Vagina (tissue), 2 donors: ENCODE data around the gene CD86. TPM values are rescaled to one million over a fixed set of nuclear protein-coding genes. Genes with fewer than 3 reads are reported as not detected.

ENCODE experiments used
- DNase-seq, 2 donors: peaks; one replicate each; pipeline ENCODE4 v3.0.0-alpha.2; 2017; ENCODE audit errors: extremely low spot score in 2 of 2
- H3K27ac ChIP-seq: fragments of 200-600 bp; sonication (generic); one replicate; pipeline ENCODE4 v1.5.1; 2019
- H3K27me3 ChIP-seq: fragments of 200-600 bp; sonication (generic); one replicate; pipeline ENCODE4 v1.5.1; 2019
- H3K36me3 ChIP-seq, 2 donors: fragments of 200-600 bp; sonication (generic); one replicate each; pipeline ENCODE4 v1.5.1; 2017 to 2019
- H3K4me1 ChIP-seq: fragments of 200-600 bp; sonication (generic); one replicate; pipeline ENCODE4 v1.5.1; 2019
- H3K4me3 ChIP-seq, 2 donors: fragments of 200-600 bp; sonication (generic); 1 replicate in 1 of 2; 2 replicates in 1 of 2; pipeline ENCODE4 v1.5.1; 2016 to 2019
- H3K9me3 ChIP-seq: fragments of 200-600 bp; sonication (generic); one replicate; pipeline ENCODE4 v1.5.1; 2019
- POLR2A ChIP-seq, 2 donors: fragments of 450-650 bp; IDR thresholded peaks; one replicate each; pipeline ENCODE4 v1.6.1; 2017; ENCODE audit warnings: antibody characterized with exemption in 2 of 2, mild to moderate bottlenecking in 2 of 2, moderate library complexity in 2 of 2
- POLR2AphosphoS5 ChIP-seq, 2 donors: sonication (generic); formaldehyde crosslinking; IDR thresholded peaks; one replicate each; pipeline ENCODE4 v1.9.0; 2017; ENCODE audit warnings: antibody characterized with exemption in 2 of 2, mild to moderate bottlenecking in 2 of 2, low read depth in 1 of 2; ENCODE audit not compliant: insufficient read depth in 1 of 2
- intact Hi-C: fragments of 100-400 bp; cut with DNase I; formaldehyde crosslinking; loops from one replicate; pipeline ENCODE4 v1.15.1; 2023
- total RNA-seq: library from RNA; depleted of rRNA; stranded (reverse); fragments of >200 nt; gene quantifications from one replicate; pipeline ENCODE4 v1.2.3, GENCODE V29; 2016
- TF ChIP-seq, protein P1 (sequence below), 3 experiments: fragments of 450-650 bp in 2 of 3; fragments of 200-600 bp in 1 of 3; sonication (generic) in 1 of 3; IDR thresholded peaks; one replicate each; pipeline ENCODE4 v1.5.1; 2017 to 2019; ENCODE audit warnings: antibody characterized with exemption in 3 of 3, mild to moderate bottlenecking in 2 of 3, moderate library complexity in 2 of 3

CD86 gene
- total RNA-seq, 1 donor from 2014 or later = 0.98 TPM

DNA sequence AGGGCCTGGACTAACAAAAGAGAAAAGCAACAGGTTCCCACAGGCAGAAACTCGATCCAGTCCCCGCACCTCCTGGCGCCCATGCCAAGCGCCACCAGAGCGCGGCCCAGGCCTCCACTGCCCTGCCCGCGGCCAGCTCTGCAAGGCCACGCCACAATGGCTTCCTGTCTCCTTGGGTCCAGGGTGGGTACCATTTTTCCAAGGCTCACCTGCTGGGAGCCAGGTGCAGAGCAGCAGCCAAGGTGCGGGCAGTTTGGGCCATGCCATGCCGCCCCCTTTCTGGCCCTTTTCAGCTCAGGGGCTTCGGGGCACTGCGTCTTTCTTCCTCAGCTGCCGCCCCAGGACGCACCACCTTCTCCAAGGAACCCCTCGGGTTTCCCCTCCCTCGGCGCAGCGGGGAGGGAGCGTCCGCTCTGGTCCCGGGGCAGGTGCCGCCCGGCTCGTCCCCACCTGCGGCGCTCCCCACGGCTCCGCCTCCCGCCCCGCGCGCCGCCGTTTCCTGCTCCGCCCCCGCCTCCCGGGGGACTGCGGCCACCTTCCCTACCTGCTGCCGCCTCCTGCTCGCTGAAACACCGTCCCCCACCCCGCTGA lies 33.3 kb upstream of the CD86 start, which contains the start of gene ILDR1:
TSS of gene ILDR1 (minus strand) at position 437 of the 591 bp plus-strand sequence. CDS start at position 267, 170 bp downstream.
- DNase-seq = no peak
- TF ChIP-seq, protein P1, sequence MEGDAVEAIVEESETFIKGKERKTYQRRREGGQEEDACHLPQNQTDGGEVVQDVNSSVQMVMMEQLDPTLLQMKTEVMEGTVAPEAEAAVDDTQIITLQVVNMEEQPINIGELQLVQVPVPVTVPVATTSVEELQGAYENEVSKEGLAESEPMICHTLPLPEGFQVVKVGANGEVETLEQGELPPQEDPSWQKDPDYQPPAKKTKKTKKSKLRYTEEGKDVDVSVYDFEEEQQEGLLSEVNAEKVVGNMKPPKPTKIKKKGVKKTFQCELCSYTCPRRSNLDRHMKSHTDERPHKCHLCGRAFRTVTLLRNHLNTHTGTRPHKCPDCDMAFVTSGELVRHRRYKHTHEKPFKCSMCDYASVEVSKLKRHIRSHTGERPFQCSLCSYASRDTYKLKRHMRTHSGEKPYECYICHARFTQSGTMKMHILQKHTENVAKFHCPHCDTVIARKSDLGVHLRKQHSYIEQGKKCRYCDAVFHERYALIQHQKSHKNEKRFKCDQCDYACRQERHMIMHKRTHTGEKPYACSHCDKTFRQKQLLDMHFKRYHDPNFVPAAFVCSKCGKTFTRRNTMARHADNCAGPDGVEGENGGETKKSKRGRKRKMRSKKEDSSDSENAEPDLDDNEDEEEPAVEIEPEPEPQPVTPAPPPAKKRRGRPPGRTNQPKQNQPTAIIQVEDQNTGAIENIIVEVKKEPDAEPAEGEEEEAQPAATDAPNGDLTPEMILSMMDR (IDR thresholded peaks at IDR 0.05) = no peak
- TF ChIP-seq POLR2AphosphoS5 (IDR thresholded peaks at IDR 0.05; ENCODE audit: insufficient read depth in 1 of 2, low read depth in 1 of 2) (no peak), POLR2A (IDR thresholded peaks at IDR 0.05) (no peak)

DNA sequence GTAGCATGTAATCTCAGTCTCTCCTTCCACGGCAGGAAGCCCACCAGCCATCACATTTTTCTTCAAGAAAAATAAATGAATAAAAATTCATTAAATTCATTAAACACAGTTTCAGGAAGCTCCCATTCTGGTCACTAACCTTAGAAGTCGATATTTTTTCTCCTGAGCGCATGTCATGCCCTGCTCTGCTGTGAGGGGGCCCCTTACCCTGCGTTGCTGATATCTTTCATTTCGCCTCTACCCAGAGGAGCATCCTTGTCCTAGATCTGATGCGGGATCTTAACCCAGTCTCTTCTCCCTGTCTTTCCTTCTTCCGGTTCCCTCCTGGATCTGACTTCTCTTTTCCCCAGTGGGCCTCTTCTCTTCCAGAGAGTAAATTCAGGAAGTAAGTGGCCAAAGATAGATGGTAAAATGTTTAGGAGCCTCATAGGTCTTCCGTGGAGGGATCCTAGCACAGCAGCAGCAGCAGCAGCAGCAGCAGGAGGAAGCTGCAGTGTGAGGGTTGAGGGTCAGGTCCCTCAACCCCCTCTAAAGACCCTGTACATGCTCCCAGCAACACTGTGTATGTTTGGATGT lies 31.7 kb upstream of the CD86 start:
- no peaks in the 10 kb centered on the region for H3K27me3 ChIP-seq
- intact Hi-C loops = no loop called here
- TF ChIP-seq POLR2AphosphoS5 (IDR thresholded peaks at IDR 0.05; ENCODE audit: insufficient read depth in 1 of 2, low read depth in 1 of 2) (no peak), POLR2A (IDR thresholded peaks at IDR 0.05) (no peak)
- TF ChIP-seq, protein P1 (IDR thresholded peaks at IDR 0.05) = no peak

More for the DNA sequence above, 33.3 kb upstream of the CD86 start, which contains the start of gene ILDR1:
- Histone ChIP-seq H3K27ac (no peak within 1 kb of the TSS), H3K36me3 (no peaks in the 10 kb centered on the region), H3K27me3 (no peaks in the 10 kb centered on the region), H3K4me3 (peak within 1 kb of the TSS in 1 of 2 donors; percentile 36), H3K9me3 (no peaks in the 10 kb centered on the region), H3K4me1 (peaks cover 4% of the 10 kb centered on the region)
- intact Hi-C loops = no loop called here

DNA sequence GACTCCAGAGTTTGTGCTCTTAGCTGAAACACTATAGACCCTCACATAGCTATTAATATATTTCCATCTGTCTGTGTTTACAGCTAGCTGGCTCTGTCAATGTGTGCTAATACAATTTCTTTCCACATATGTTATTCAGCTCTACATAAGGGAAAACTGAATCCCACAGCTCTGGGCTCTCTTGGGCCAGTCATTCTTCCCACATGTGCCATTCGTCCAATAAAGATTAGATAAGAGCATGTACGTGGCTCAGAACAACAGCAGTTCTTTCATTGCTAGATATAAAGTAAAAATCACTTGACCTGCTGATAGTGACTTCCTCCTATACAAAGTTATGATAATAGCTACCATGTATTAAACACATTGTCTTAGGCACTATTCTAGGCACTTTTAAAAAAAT lies 30.4 kb upstream of the CD86 start:
- intact Hi-C loops = no loop called here
- Histone ChIP-seq H3K4me3 (no peak overlapping the region), H3K4me1 (peaks cover 4% of the 10 kb centered on the region), H3K27me3 (no peaks in the 10 kb centered on the region), H3K9me3 (no peaks in the 10 kb centered on the region), H3K27ac (no peak overlapping the region), H3K36me3 (no peaks in the 10 kb centered on the region)
- no peak for DNase-seq
- TF ChIP-seq, protein P1 (IDR thresholded peaks at IDR 0.05) = no peak
- TF ChIP-seq POLR2AphosphoS5 (IDR thresholded peaks at IDR 0.05; ENCODE audit: insufficient read depth in 1 of 2, low read depth in 1 of 2) (no peak), POLR2A (IDR thresholded peaks at IDR 0.05) (no peak)

More for the DNA sequence above, 31.7 kb upstream of the CD86 start:
- no peaks in the 10 kb centered on the region for H3K9me3 ChIP-seq
- no peak overlapping the region for H3K4me3 ChIP-seq
- H3K4me1 ChIP-seq = peaks cover 4% of the 10 kb centered on the region
- no peak overlapping the region for H3K27ac ChIP-seq
- no peaks in the 10 kb centered on the region for H3K36me3 ChIP-seq
- DNase-seq = no peak

DNA sequence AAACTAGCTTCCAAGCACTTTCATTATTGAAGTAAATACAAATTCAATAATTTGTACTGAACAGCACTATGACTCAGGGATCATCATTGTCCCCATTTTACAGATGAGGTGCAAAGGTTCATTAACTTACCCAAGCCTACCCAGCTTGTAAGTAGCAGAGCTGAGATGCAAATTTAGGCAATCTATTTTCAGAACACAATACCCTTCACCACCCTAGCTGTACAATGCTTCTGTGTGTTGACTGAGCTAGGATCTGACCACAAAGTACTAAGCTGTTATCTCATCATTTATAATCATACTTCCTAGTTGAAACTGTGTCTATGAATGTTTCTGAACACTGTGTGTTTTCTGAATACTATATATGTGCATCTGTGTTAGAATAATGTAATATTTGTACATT lies 29.9 kb upstream of the CD86 start:
- intact Hi-C loops = no loop called here
- TF ChIP-seq POLR2AphosphoS5 (IDR thresholded peaks at IDR 0.05; ENCODE audit: insufficient read depth in 1 of 2, low read depth in 1 of 2) (no peak), POLR2A (IDR thresholded peaks at IDR 0.05) (no peak)
- TF ChIP-seq, protein P1 (IDR thresholded peaks at IDR 0.05) = no peak

More for the DNA sequence above, 29.9 kb upstream of the CD86 start:
- DNase-seq = no peak
- Histone ChIP-seq H3K4me1 (peaks cover 4% of the 10 kb centered on the region), H3K27ac (no peak overlapping the region), H3K9me3 (no peaks in the 10 kb centered on the region), H3K36me3 (no peaks in the 10 kb centered on the region), H3K4me3 (no peak overlapping the region), H3K27me3 (no peaks in the 10 kb centered on the region)
